Stimulated activated CD4-positive, alpha-beta T cell treated with anti-CD3 and anti-CD28 coated beads, Interleukin-4, amount 100 ng/mL, for 24 hours (primary cell): ENCODE data around the gene AK9.

Experiments used
- DNase-seq: peaks from one replicate; pipeline ENCODE4 v3.0.0-alpha.2; 2020

AK9 gene

GRCh38 chr6:109454496-109455436 is 236.2 kb downstream of the AK9 start:
- peak; percentile 64 for DNase-seq

- DNase-seq: no peak
Observed at GRCh38 chr6:109453594-109454495, 237.2 kb downstream of the AK9 start.

GRCh38 chr6:109453156-109453555 is 237.8 kb downstream of the AK9 start:
- DNase-seq: no peak

- no peak for DNase-seq
Observed at GRCh38 chr6:109452181-109452580, 238.8 kb downstream of the AK9 start.

GRCh38 chr6:109451376-109451775 is 239.6 kb downstream of the AK9 start:
- DNase-seq: no peak

GRCh38 chr6:109450801-109451200 is 240.2 kb downstream of the AK9 start:
- no peak for DNase-seq

- no peak for DNase-seq
Observed at GRCh38 chr6:109449795-109450673, 241.0 kb downstream of the AK9 start.

- DNase-seq: no peak
Observed at GRCh38 chr6:109449064-109449794, 241.8 kb downstream of the AK9 start.

- no peak for DNase-seq
Observed at GRCh38 chr6:109448615-109449014, 242.4 kb downstream of the AK9 start.

GRCh38 chr6:109447878-109448555 is 243.0 kb downstream of the AK9 start:
- no peak for DNase-seq

GRCh38 chr6:109447087-109447486 is 243.9 kb downstream of the AK9 start:
- DNase-seq: no peak

GRCh38 chr6:109446541-109446940 is 244.5 kb downstream of the AK9 start:
- DNase-seq: no peak

GRCh38 chr6:109446072-109446471 is 244.9 kb downstream of the AK9 start:
- no peak for DNase-seq

- no peak for DNase-seq
Observed at GRCh38 chr6:109445382-109445781, 245.6 kb downstream of the AK9 start.

- no peak for DNase-seq
Observed at GRCh38 chr6:109443425-109443950, 247.5 kb downstream of the AK9 start.
